Measurements from ENCODE around the gene CAMK1D.

GRCh38 chr10:12491491-12491890, 142.1 kb downstream of the CAMK1D start:
- TF ChIP-seq, protein P1, sequence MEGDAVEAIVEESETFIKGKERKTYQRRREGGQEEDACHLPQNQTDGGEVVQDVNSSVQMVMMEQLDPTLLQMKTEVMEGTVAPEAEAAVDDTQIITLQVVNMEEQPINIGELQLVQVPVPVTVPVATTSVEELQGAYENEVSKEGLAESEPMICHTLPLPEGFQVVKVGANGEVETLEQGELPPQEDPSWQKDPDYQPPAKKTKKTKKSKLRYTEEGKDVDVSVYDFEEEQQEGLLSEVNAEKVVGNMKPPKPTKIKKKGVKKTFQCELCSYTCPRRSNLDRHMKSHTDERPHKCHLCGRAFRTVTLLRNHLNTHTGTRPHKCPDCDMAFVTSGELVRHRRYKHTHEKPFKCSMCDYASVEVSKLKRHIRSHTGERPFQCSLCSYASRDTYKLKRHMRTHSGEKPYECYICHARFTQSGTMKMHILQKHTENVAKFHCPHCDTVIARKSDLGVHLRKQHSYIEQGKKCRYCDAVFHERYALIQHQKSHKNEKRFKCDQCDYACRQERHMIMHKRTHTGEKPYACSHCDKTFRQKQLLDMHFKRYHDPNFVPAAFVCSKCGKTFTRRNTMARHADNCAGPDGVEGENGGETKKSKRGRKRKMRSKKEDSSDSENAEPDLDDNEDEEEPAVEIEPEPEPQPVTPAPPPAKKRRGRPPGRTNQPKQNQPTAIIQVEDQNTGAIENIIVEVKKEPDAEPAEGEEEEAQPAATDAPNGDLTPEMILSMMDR (tag by site-specific recombination; IDR thresholded peaks at IDR 0.05) = no peak
- no peak for TF ChIP-seq ZNF274 (IDR thresholded peaks at IDR 0.05; ENCODE audit: low read length)
- TF ChIP-seq ZNF274 (tag by site-specific recombination; IDR thresholded peaks at IDR 0.05; ENCODE audit: borderline replicate concordance) = no peak
- no peak for TF ChIP-seq TCF7L2 (IDR thresholded peaks at IDR 0.05; ENCODE audit: borderline replicate concordance, low read depth, low read length)
- no peak for TF ChIP-seq ZNF423 (tag by site-specific recombination; IDR thresholded peaks at IDR 0.05)
- no peak for TF ChIP-seq ZNF610 (tag by site-specific recombination; IDR thresholded peaks at IDR 0.05; ENCODE audit: borderline replicate concordance)
- TF ChIP-seq, protein P2, sequence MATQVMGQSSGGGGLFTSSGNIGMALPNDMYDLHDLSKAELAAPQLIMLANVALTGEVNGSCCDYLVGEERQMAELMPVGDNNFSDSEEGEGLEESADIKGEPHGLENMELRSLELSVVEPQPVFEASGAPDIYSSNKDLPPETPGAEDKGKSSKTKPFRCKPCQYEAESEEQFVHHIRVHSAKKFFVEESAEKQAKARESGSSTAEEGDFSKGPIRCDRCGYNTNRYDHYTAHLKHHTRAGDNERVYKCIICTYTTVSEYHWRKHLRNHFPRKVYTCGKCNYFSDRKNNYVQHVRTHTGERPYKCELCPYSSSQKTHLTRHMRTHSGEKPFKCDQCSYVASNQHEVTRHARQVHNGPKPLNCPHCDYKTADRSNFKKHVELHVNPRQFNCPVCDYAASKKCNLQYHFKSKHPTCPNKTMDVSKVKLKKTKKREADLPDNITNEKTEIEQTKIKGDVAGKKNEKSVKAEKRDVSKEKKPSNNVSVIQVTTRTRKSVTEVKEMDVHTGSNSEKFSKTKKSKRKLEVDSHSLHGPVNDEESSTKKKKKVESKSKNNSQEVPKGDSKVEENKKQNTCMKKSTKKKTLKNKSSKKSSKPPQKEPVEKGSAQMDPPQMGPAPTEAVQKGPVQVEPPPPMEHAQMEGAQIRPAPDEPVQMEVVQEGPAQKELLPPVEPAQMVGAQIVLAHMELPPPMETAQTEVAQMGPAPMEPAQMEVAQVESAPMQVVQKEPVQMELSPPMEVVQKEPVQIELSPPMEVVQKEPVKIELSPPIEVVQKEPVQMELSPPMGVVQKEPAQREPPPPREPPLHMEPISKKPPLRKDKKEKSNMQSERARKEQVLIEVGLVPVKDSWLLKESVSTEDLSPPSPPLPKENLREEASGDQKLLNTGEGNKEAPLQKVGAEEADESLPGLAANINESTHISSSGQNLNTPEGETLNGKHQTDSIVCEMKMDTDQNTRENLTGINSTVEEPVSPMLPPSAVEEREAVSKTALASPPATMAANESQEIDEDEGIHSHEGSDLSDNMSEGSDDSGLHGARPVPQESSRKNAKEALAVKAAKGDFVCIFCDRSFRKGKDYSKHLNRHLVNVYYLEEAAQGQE (tag by site-specific recombination; IDR thresholded peaks at IDR 0.05) = no peak
- TF ChIP-seq ZBTB20 (tag by site-specific recombination; IDR thresholded peaks at IDR 0.05) = no peak
- no peak for TF ChIP-seq ZNF366 (tag by site-specific recombination; conservative IDR thresholded peaks at IDR 0.05)
- no peak for TF ChIP-seq ZNF658 (tag by site-specific recombination; IDR thresholded peaks at IDR 0.05)

All from HEK293 (cell line).